Thoracic aorta (tissue), 2 donors: ENCODE measurements around the gene CDKN2D. TPM values are rescaled to one million over a fixed set of nuclear protein-coding genes. Genes with fewer than 3 reads are reported as not detected.

Experiments
- ATAC-seq: fragments of 150-250 bp; one replicate; pipeline ENCODE4 v1.8.0; 2017; ENCODE audit warnings: low read depth; ENCODE audit not compliant: insufficient number of reproducible peaks, low FRiP score
- DNase-seq: peaks from one replicate; pipeline ENCODE4 v3.0.0-alpha.2; 2020; ENCODE audit warnings: low spot score
- H3K27ac ChIP-seq, 2 donors: fragments of 200-600 bp; sonication (generic); 1 replicate in 1 of 2; 2 replicates in 1 of 2; pipeline ENCODE4 v1.5.1; 2016; ENCODE audit warnings: mild to moderate bottlenecking in 2 of 2, moderate library complexity in 2 of 2
- H3K27me3 ChIP-seq: fragments of 200-600 bp; sonication (generic); replicated peaks from 2 replicates; pipeline ENCODE4 v1.6.0; 2016; ENCODE audit warnings: mild to moderate bottlenecking; ENCODE audit not compliant: insufficient read depth
- H3K36me3 ChIP-seq: fragments of 200-600 bp; sonication (generic); one replicate; pipeline ENCODE4 v1.5.1; 2016
- H3K4me1 ChIP-seq, 2 donors: fragments of 200-600 bp; sonication (generic); 1 replicate in 1 of 2; 2 replicates in 1 of 2; pipeline versions ENCODE4 v1.5.1 to v1.6.0; 2016; ENCODE audit warnings: low read depth in 2 of 2, mild to moderate bottlenecking in 1 of 2; ENCODE audit not compliant: control insufficient read depth in 1 of 2
- H3K4me3 ChIP-seq: fragments of 200-600 bp; sonication (generic); 2 replicates; pipeline ENCODE4 v1.5.1; 2016; ENCODE audit warnings: mild to moderate bottlenecking
- H3K9me3 ChIP-seq: fragments of 200-600 bp; sonication (generic); 2 replicates; pipeline ENCODE4 v1.5.1; 2016
- total RNA-seq, 2 donors: library from RNA; depleted of rRNA; stranded (reverse); fragments of >200 nt; gene quantifications; one replicate each; pipeline versions ENCODE4 v1.1.0 to v1.2.3, GENCODE V29; 2016
- TF ChIP-seq, protein P1 (sequence below): fragments of 200-600 bp; sonication (generic); IDR thresholded peaks from one replicate; pipeline ENCODE4 v1.5.1; 2019; ENCODE audit warnings: antibody characterized with exemption

Gene CDKN2D
- total RNA-seq = 10 to 100 TPM; 16.2 to 21.0 TPM

DNA sequence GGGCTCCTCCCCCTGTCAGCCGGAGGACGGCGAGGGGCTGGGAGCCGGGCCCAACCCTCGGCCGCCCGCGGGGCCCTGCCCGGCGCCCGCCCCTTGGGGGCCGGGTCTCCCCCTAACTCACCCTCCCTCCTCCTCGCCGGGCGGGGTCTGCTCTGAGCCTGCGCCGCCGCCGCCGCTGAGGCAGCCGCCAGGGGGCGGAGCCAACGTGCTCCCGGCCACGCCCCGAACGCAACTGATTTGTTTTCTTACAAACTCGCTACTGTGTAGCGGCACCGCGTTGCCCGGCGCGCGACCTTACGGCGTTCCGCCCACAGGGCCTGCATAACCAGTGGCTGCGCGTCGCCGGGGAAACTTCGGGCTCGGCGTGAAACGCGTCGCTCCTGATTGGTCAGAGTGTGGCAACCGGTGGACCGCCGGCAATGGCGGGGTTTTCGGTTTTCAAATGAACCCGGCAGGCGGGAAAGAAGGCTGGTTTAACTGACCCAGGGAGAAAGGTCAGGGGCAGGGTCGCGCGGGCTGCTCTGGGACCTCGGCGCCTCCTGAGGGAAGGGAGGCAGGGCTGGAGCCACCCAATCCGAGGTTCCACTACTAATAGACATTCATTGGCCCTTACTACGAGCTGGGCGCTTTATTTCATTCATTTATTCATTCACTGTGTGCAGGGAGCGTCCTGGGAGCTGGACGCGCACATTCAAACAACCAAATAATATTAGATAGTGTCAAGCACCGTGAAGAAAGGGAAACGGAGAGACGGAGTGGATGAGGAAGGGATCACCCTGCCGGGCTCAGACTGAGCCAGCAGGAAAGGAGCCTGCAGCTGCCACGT is at the start of gene CDKN2D:
Gene CDKN2D (minus strand): TSS at position 154 of the 826 bp plus-strand sequence. CDS start 326 bp downstream, outside the sequence.
- H3K36me3 ChIP-seq = no peaks in the 10 kb centered on the region
- TF ChIP-seq, protein P1, sequence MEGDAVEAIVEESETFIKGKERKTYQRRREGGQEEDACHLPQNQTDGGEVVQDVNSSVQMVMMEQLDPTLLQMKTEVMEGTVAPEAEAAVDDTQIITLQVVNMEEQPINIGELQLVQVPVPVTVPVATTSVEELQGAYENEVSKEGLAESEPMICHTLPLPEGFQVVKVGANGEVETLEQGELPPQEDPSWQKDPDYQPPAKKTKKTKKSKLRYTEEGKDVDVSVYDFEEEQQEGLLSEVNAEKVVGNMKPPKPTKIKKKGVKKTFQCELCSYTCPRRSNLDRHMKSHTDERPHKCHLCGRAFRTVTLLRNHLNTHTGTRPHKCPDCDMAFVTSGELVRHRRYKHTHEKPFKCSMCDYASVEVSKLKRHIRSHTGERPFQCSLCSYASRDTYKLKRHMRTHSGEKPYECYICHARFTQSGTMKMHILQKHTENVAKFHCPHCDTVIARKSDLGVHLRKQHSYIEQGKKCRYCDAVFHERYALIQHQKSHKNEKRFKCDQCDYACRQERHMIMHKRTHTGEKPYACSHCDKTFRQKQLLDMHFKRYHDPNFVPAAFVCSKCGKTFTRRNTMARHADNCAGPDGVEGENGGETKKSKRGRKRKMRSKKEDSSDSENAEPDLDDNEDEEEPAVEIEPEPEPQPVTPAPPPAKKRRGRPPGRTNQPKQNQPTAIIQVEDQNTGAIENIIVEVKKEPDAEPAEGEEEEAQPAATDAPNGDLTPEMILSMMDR = peak; percentile 53
- DNase-seq (peak; percentile 97), ATAC-seq (peak; percentile 80)
- no peaks in the 10 kb centered on the region for H3K9me3 ChIP-seq
- H3K4me1 ChIP-seq = peaks cover 31 to 37% of the 10 kb centered on the region in 2 donors
- H3K4me3 ChIP-seq = peak within 1 kb of the TSS; percentile 83
- H3K27ac ChIP-seq = peak within 1 kb of the TSS; percentile 84 to 90
- H3K27me3 ChIP-seq = no peaks in the 10 kb centered on the region

DNA sequence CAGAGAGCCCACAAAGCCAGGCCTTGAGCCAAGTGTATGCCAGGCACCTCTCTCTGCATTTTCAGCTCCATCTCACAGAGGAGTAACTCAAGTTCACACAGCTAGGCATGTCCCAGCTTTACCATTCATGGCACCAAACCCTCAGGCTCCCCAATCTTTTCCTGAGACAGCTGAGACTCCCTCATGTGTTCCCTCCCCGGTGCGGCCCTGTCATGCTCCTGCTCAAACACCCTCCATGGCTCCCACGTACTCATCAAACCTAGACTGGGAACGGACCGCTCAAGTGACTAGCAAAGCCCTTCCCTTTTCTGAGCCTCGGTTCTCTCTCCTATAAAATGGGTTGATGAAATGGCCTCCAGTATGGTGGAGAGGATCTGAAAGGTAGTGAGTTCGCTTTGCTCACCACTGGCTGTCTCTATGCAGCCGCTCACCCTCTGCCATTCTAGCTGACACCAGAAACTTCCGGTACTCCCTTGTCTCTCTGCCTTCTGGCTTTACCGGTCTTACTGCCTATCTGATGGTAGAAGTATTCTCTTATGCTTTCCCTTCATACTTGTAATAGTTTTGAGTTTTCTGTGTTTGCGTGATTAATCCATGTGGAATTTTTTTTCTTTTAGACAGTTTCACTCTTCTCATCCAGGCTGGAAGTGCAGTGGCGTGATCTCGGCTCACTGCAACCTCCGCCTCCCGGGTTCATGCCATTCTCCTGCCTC is 48.8 kb upstream of the CDKN2D start:
- H3K27ac ChIP-seq = peak overlapping the region; percentile 60 to 71
- ATAC-seq (peak; percentile 58), DNase-seq (no peak)
- H3K36me3 ChIP-seq = no peaks in the 10 kb centered on the region
- H3K9me3 ChIP-seq = no peaks in the 10 kb centered on the region
- H3K4me1 ChIP-seq = peaks cover 14 to 20% of the 10 kb centered on the region in 2 donors
- H3K27me3 ChIP-seq = no peaks in the 10 kb centered on the region
- TF ChIP-seq, protein P1 = no peak
- H3K4me3 ChIP-seq = peak overlapping the region; percentile 4

DNA sequence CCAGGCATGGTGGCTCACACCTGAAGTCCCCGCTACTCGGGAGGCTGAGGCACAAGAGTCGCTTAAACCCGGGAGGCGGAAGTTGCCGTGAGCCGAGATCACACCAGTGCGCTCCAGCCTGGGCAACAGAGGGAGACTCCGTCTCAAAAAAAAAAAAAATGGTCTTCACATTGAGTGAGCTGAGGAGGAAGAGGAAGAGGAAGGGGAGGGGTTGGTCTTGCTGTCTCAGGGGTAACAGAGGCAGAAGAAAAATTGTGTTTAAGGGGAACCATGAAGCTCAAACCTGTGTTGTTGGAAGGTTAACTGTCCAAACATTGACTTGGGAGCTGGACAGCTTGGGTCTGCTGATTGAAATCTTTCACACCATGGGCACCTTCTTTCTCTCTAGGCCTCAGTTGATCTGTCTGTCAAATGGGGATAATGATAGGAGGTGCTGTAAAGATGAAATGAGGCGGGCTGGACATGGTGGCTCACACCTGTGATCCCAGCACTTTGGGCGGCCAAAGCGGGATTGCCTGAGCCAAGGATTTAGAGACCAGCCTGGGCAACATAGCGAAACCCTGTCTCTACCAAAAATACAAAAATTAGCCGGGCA is 46.7 kb upstream of the CDKN2D start:
- peaks cover 28 to 35% of the 10 kb centered on the region in 2 donors for H3K4me1 ChIP-seq

DNA sequence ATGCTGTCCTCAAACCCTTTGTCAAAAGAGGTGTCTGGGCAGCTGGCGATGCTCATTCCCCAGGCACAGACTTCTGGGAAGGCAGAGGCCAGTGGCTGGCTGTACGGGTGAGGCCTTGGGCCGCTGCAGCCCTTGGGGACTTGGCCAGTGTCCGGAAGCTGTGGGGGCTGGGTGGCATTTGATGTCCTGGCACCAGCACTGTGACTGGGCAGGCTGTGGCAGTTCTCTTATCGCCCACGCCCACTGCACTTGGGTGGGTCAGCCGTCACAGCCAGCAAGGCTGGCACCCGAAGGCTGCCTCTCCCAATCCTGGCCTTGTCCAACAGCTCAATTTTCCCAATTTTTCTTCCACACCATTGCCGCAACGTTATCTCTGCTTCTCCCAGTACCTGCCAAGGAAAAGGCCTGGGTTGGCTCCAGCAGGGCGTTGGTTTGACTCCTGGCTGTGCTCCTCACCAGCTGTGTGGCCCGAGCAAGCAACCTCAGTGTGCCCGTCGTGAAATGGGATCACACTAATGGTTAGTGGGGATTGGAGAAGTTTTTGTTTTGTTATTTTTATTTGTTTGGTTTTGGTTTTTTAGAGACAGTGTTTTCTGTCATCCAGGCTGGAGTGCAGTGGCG is 43.8 kb upstream of the CDKN2D start:
- peak; percentile 66 for DNase-seq
- Histone ChIP-seq H3K4me1 (peaks cover 28 to 42% of the 10 kb centered on the region in 2 donors), H3K27ac (peak overlapping the region; percentile 66 to 69), H3K9me3 (no peaks in the 10 kb centered on the region), H3K4me3 (peak overlapping the region; percentile 18), H3K36me3 (no peaks in the 10 kb centered on the region), H3K27me3 (no peaks in the 10 kb centered on the region)
- ATAC-seq = peak; percentile 75
- TF ChIP-seq, protein P1 = no peak

More for the DNA sequence above, 46.7 kb upstream of the CDKN2D start:
- Histone ChIP-seq H3K4me3 (no peak overlapping the region), H3K27ac (peak overlapping the region in 1 of 2 donors; percentile 21), H3K9me3 (no peaks in the 10 kb centered on the region), H3K36me3 (no peaks in the 10 kb centered on the region), H3K27me3 (no peaks in the 10 kb centered on the region)
- ATAC-seq = no peak
- no peak for DNase-seq
- TF ChIP-seq, protein P1 = no peak
